Chondrocyte (in vitro differentiated cells): ENCODE measurements around the gene ARHGAP42. TPM values are rescaled to one million over a fixed set of nuclear protein-coding genes. Genes with fewer than 3 reads are reported as not detected.

Source experiments
- DNase-seq: peaks from one replicate; pipeline ENCODE4 v3.0.0; 2021; ENCODE audit warnings: mixed read lengths, low spot score
- H3K27ac Mint-ChIP-seq: one replicate; pipeline ENCODE4 v1.8.0; 2021; ENCODE audit warnings: mild to moderate bottlenecking, moderate library complexity, mixed read lengths; ENCODE audit not compliant: unreplicated experiment
- H3K27me3 Mint-ChIP-seq: 2 replicates; pipeline ENCODE4 v1.8.0; 2021; ENCODE audit warnings: low read depth, mixed read lengths
- H3K36me3 Mint-ChIP-seq: 2 replicates; pipeline ENCODE4 v1.8.0; 2021; ENCODE audit warnings: low read depth, mixed read lengths
- H3K4me1 Mint-ChIP-seq: 2 replicates; pipeline ENCODE4 v1.8.0; 2021; ENCODE audit warnings: low read depth, mild to moderate bottlenecking, mixed read lengths
- H3K4me3 Mint-ChIP-seq: one replicate; pipeline ENCODE4 v1.8.0; 2021; ENCODE audit warnings: mild to moderate bottlenecking, moderate library complexity, mixed read lengths; ENCODE audit not compliant: unreplicated experiment
- H3K9me3 Mint-ChIP-seq: 2 replicates; pipeline ENCODE4 v1.8.0; 2021; ENCODE audit warnings: low read depth, mixed read lengths
- CTCF ChIP-seq: fragments of 200-600 bp; sonication (generic); IDR thresholded peaks from 2 replicates; pipeline ENCODE4 v1.5.0; 2021; ENCODE audit warnings: antibody characterized with exemption, mild to moderate bottlenecking, moderate library complexity
- total RNA-seq: library from RNA; stranded (reverse); gene quantifications from 3 replicates; pipeline ENCODE4 v1.2.1, GENCODE V29; 2021

The ARHGAP42 gene
- total RNA-seq, 1 donor from 2014 or later = 16.1 TPM

GRCh38 chr11:101030692-101031091 is 343.6 kb downstream of the ARHGAP42 start:
- DNase-seq = no peak
- H3K9me3 Mint-ChIP-seq = no peaks in the 10 kb centered on the region
- peaks cover 15% of the 10 kb centered on the region for H3K4me1 Mint-ChIP-seq
- H3K27me3 Mint-ChIP-seq = peaks cover 26% of the 10 kb centered on the region
- H3K36me3 Mint-ChIP-seq = no peaks in the 10 kb centered on the region
- H3K27ac Mint-ChIP-seq = no peak overlapping the region
- no peak overlapping the region for H3K4me3 Mint-ChIP-seq
- TF ChIP-seq CTCF = no peak

GRCh38 chr11:101031713-101032112 is 344.6 kb downstream of the ARHGAP42 start:
- peaks cover 26% of the 10 kb centered on the region for H3K27me3 Mint-ChIP-seq
- no peak for TF ChIP-seq CTCF
- DNase-seq = no peak

GRCh38 chr11:101032991-101033390 is 345.9 kb downstream of the ARHGAP42 start:
- Mint-ChIP-seq H3K36me3 (no peaks in the 10 kb centered on the region), H3K9me3 (no peaks in the 10 kb centered on the region), H3K4me3 (no peak overlapping the region), H3K27ac (no peak overlapping the region), H3K4me1 (peaks cover 15% of the 10 kb centered on the region), H3K27me3 (peaks cover 33% of the 10 kb centered on the region)
- no peak for TF ChIP-seq CTCF
- DNase-seq = no peak

More at GRCh38 chr11:101031713-101032112, 344.6 kb downstream of the ARHGAP42 start:
- peaks cover 15% of the 10 kb centered on the region for H3K4me1 Mint-ChIP-seq
- H3K4me3 Mint-ChIP-seq = no peak overlapping the region
- no peaks in the 10 kb centered on the region for H3K9me3 Mint-ChIP-seq
- no peaks in the 10 kb centered on the region for H3K36me3 Mint-ChIP-seq
- no peak overlapping the region for H3K27ac Mint-ChIP-seq

GRCh38 chr11:101034076-101034475 is 347.0 kb downstream of the ARHGAP42 start:
- H3K27me3 Mint-ChIP-seq = peaks cover 32% of the 10 kb centered on the region
- no peak for DNase-seq
- H3K4me3 Mint-ChIP-seq = no peak overlapping the region
- TF ChIP-seq CTCF = no peak
- no peaks in the 10 kb centered on the region for H3K9me3 Mint-ChIP-seq
- H3K4me1 Mint-ChIP-seq = peaks cover 15% of the 10 kb centered on the region
- no peak overlapping the region for H3K27ac Mint-ChIP-seq
- no peaks in the 10 kb centered on the region for H3K36me3 Mint-ChIP-seq

GRCh38 chr11:101035872-101036271 is 348.8 kb downstream of the ARHGAP42 start:
- no peaks in the 10 kb centered on the region for H3K36me3 Mint-ChIP-seq

More at GRCh38 chr11:101035872-101036271, 348.8 kb downstream of the ARHGAP42 start:
- Mint-ChIP-seq H3K27ac (no peak overlapping the region), H3K4me1 (no peaks in the 10 kb centered on the region), H3K27me3 (peaks cover 39% of the 10 kb centered on the region), H3K4me3 (no peak overlapping the region), H3K9me3 (peaks cover 2% of the 10 kb centered on the region)
- no peak for TF ChIP-seq CTCF
- no peak for DNase-seq
